Gastrocnemius medialis (tissue), 4 donors: ENCODE data around the gene DUS4L.

Source experiments
- POLR2A ChIP-seq, 2 donors: fragments of 450-650 bp; IDR thresholded peaks; one replicate each; pipeline ENCODE4 v1.6.1; 2017; ENCODE audit warnings: antibody characterized with exemption in 2 of 2, mild to moderate bottlenecking in 2 of 2, moderate library complexity in 2 of 2
- TF ChIP-seq, protein P1 (sequence below), 5 experiments: fragments of 450-650 bp in 3 of 5; fragments of 200-600 bp in 2 of 5; sonication (generic) in 2 of 5; IDR thresholded peaks in 4 of 5; conservative IDR thresholded peaks in 1 of 5; 1 replicate in 4 of 5; 2 replicates in 1 of 5; pipeline ENCODE4 v1.5.1; 2016 to 2019; ENCODE audit warnings: antibody characterized with exemption in 5 of 5, mild to moderate bottlenecking in 3 of 5, moderate library complexity in 3 of 5

DNA sequence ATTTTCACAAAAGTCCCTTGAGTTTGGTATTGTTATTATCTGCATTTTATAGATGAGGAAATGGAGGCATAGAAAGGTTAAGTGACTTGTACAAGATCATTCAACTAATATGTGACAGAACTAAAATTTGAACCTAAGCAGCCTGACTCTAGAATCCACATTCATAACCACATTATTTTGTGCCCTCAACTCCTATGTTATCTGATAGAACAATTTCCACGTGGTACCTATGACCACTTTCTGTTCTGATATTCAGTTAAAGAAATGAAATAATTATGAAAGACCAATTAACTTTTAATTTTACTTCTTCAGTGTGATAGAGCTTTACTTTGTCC lies 33.8 kb downstream of the DUS4L start:
- TF ChIP-seq, protein P1, sequence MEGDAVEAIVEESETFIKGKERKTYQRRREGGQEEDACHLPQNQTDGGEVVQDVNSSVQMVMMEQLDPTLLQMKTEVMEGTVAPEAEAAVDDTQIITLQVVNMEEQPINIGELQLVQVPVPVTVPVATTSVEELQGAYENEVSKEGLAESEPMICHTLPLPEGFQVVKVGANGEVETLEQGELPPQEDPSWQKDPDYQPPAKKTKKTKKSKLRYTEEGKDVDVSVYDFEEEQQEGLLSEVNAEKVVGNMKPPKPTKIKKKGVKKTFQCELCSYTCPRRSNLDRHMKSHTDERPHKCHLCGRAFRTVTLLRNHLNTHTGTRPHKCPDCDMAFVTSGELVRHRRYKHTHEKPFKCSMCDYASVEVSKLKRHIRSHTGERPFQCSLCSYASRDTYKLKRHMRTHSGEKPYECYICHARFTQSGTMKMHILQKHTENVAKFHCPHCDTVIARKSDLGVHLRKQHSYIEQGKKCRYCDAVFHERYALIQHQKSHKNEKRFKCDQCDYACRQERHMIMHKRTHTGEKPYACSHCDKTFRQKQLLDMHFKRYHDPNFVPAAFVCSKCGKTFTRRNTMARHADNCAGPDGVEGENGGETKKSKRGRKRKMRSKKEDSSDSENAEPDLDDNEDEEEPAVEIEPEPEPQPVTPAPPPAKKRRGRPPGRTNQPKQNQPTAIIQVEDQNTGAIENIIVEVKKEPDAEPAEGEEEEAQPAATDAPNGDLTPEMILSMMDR (IDR thresholded peaks at IDR 0.05 in 4 of 5, conservative IDR thresholded peaks at IDR 0.05 in 1 of 5), result no peak
- no peak for TF ChIP-seq POLR2A (IDR thresholded peaks at IDR 0.05)
